Activated gamma-delta T cell treated with Interleukin-2 at 50 U/mL for 16 hours (primary cell): Measurements from ENCODE around the gene TRPC4AP.
"Not testable (repeated sequence)": the region's sequence is repeated elsewhere in the genome, so short reads cannot be mapped to it uniquely, and the experiment has no call there.

Experiments
- DNase-seq: peaks from one replicate; pipeline ENCODE4 v3.0.0-alpha.2; 2020

The TRPC4AP gene

DNA sequence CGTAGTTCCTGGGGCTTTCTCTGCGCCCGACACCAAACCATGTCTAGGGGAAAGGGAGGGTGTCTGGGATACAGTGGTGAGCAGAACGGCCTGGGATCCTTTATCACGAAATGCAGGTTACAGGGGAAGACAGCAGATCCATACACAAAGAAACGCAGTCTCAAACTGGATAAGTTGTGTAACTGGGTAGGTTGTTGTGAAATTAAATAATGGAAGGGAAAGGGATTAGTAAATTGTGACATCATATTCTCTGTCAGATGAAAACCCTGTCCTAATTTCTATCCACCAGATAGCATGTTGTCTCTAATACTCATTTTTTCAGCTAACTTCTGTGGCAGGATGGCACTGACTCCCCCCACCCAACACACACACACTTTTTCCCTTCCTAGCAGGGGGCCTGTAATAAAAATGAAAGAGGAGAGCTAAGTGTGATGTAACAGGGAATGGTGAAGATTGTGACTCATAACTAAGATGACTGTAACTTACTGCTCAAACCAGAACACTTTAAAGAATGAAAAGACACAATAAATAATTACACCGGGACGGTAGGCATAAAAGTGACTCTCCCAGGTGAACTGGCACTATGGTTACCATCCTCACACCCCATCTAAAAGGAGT, 769 bp upstream of the TRPC4AP start:
- DNase-seq, result no peak

DNA sequence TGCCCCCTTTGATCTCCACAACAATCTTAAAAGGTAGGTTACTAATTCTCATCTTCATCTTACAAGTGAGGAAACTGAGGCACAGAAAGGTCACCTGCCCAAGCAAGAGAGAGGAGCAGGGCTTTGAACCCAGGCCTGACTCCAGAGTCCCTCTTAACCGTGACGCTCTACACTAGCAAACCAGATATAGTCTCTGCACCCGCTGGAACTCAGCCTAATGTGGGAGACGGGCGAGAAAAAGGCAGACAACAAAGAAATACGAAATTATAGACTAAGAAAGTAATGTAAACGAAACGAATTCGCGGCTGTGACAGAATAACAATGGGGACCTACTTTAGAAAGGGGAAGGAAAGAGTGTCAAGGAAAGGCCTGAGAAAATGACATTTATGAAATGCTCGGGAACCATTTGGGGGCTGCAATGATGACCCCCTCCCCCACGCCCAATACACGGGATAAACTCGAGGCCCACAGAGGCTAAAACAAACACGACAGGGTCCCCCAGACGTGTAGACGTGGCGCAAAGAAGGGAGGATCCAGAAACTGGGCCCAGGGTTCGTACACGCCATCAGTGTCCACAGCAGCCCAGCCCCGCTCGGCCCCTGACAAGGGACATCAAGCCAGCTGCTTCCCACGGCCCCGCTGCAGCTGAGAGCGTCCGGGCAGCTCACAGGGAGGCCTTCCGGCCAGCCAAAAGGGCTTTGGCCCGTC, 637 bp downstream of the TRPC4AP start:
- no peak for DNase-seq

DNA sequence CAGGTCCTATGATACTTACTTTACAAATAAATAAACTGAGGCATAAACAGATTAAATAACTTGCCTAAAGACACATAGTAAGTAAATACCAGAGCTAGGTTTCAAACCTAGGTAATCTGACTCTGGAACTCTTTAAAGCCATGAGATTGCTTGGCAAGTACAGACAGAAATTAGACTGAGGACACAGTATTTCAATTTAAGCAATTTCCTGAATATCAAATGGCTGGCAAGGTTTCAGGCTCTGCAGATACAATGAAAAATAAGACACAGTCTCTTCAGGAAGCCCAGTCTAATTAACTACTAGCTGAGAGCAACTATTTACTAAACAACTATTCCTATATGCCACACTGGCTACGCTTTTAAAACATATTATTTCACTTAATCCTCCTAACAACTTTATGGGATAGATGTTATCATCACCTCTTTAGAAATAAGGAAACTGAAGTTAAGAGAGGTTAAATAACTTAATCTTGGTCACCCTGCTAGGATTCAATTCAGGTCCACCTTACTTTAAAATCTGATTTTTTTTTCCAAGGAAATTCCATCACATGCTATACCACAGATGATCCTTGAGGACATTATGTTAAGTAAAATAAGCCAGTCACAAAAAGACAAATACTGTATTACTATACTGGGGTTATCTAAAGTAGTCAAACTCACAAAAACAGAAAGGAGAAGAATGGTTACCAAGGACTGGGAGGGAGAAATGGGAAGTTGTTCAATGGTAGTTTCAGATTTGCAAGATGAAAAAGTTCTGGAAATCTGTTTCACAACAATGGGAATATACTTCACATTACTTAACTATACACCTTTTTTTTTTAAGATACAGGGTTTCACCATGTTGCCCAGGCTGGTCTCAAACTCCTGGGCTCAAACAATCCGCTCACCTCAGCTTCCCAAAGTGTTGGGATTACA, 4.1 kb downstream of the TRPC4AP start:
- no peak for DNase-seq

DNA sequence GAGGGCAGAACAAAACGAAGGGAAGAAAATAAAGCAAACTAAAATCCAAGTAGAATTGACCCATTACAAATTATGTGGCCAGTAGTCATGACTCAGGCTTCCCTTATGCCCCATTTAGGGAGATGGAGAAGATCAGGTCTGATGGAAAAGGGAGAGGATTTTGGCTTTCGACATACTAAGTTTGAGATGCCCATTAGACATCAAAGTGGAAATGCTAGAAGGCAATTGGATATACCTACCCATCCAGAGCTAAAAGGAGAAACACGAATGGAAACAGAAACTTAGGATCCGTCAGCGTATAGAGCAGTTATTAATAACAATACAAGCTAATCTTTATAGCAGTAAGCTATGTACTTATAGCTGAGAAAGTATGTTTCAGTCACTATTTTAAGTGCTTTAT, 4.8 kb downstream of the TRPC4AP start:
- no peak for DNase-seq

DNA sequence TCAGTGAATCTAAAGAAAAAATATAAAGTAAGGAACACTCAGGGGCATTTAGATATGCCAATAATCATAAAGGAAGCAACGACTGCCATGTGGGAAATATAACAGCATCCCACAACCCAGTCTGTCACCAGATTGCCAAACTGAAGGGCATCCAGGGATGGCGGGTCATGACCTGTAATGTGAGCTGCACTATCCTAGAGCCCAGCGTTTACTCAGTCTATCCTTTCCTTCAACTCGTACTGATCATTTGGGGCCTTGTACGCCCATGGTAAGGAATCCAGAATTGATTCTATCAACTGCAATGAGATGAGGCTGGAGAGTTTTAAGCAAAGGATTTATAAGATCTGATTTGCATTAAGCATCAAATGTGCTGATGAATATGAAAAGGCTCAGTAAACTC, 5.3 kb downstream of the TRPC4AP start:
- DNase-seq, result no peak

DNA sequence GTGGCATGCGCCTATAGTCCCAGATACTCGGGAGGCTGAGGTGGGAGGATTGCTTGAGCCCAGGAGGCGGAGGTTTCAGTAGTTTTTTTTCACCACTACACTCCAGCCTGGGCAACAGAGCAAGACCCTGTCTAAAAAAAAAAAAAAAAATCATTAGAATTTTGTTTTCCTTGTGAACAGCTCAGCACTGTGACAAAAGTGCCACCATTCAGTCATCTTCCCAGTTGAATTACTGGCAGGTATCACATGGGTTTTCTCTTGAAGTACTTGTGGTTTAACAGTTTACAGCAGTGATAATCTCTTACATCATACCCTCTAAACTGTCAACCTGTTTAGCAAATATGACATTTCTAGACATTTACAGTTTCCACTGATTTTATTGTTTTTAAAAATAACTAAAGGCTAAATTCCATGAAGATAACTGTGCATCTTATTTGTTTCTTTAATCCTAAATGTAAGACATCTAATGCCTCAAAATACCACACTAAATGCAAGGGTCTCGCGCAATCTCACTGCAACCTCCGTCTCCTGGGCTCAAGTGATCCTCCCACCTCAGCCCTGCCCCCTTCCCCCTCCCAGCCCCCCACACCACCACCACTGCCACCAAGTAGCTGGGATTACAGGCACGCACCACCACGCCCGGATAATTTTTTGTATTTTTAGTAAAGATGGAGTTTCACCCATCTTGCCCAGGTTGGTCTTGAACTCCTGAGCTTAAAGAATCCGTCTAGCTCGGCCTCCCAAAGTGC, 7.0 kb downstream of the TRPC4AP start:
- DNase-seq, result no peak

DNA sequence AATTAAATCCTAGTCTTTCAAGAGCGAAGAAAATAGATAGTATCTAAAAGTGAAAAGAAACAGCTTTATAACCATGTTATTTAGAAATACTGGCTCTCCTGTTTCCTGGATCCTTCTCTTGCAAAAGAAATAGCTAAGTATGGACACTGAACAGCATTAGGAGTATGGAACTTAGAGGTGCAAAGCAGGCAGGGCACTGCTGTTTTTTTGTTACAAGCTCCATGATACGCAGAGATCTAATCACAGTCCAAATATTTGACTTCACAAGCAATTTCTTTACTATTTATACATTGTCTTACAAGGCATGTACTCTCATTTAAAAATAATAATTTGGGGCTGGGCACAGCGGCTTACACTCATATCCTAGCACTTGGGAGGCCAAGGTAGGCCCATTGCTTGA, 7.6 kb downstream of the TRPC4AP start:
- no peak for DNase-seq

DNA sequence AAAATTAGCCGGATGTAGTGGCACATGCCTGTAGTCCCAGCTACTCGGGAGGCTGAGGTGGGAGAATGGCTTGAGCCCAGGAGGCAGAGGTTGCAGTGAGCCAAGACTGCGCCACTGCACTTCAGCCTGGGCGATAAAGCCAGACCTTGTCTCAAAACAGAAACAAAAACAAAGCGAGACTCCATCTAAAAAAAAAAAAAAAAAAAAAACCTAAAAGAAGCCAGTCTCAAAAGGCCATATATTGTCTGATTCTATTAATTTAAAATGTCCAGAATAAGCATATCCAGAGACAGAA, 12.3 kb downstream of the TRPC4AP start:
- not testable (repeated sequence) for DNase-seq

DNA sequence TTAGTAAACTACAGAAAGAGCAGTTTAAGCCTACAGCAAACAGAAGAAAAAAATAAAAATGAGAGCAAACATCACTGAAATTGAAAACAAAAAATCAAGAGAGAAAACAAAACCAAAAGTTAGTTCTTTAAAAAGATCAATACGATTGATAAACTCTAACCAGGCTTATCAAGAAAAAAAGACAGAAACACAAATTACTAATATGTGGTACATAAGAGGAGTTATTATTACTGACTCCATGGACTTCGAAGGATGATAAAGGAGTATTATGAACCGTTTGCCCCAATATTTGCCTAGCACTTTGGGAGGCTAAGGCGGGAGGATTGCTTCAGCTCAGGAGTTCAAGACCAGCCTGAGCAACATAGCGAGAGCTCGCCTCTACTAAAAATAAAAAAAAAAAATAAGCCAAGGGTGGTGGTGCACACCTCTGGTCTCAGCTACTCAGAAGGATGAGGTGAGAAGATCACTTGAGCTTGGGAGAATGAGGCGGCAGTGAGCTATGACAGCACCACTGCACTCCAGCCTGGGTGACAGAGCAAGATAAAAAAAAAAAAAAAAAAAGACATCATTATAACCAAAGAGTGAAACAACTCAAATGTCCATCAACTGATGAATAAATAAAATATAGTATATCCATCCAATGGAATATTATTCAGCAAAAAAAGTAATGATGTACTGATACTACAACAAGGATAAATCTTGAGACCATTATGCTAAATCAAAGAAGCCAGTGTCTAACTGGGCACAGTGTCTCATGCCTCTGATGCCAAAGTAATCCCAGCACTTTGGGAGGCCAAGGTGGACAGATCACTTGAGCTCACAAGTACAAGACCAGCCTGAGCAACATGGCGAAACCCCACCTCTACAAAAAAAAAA, 12.9 kb downstream of the TRPC4AP start:
- DNase-seq, result no peak

DNA sequence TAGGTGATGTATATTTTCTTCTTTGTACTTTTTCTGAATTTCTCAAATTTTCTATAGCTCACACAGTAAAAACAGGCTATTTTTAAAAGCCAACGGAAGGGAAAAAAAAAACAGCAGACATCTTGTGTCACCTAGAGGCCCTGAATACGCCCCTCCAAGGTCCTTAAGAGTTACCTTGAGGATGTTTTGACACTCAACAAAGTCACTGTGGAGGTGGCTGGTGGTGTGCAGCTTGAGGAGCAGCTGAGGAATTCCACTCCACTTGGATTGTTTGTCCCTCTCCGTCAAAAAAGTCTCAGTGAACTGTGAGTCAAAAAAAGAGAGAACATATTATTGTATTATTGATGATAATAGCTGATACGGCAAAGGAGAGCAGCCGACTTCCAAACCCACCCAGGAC, 14.7 kb downstream of the TRPC4AP start:
- DNase-seq, result no peak

DNA sequence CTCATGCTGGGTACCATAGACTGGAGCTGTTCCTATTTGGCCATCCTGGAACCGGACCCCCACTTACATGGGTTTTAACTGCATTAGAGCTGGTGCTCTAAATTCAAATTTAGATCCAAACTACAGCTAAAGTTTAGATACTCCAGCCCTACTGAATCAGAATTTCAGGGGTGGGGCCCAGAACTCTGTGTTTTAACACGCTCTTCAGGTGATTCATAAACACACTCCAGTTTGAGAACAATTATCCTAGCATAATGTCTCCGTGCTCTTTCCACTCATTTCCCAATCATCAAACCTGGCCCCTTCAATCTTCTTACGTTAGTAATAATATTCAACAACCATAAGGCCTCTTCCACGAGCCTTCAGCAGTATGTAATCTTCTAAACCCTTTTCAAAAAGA, 15.3 kb downstream of the TRPC4AP start:
- no peak for DNase-seq

DNA sequence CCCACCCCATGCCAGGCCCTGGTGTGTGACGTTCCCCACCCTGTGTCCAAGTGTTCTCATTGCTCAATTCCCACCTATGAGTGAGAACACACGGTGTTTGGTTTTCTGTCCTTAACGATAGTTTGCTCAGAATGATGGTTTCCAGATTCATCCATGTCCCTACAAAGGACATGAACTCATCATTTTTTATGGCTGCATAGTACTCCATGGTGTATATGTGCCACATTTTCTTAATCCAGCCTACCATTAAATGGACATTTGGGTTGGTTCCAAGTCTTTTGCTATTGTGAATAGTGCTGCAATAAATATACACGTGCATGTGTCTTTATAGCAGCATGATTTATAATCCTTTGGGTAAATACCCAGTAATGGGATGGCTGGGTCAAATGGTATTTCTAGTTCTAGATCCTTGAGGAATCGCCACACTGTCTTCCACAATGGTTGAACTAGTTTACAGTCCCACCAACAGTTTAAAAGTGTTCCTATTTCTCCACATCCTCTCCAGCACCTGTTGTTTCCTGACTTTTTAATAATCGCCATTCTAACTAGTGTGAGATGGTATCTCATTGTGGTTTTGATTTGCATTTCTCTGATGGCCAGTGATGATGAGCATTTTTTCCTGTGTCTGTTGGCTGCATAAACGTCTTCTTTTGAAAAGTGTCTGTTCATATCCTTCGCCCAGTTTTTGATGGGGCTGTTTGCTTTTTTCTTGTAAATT, 21.0 kb downstream of the TRPC4AP start:
- DNase-seq, result not testable (repeated sequence)

DNA sequence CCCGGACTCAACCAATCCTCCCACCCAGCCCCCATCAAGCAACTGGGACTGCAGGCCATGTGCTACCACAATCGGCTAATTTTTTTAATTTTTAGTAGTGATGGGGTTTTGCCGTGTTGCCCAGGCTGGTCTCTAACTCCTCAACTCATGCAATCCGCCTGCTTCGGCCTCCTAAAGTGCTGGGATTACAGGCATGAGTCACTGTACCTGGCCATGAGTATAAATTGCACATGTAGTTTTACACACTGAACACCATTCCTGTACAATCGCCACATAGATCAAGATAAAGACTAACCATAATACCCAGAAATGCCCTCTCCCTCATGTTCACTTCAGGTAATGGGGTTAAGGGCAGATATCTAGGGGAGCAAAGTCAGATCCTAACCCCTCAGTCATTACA, 26.4 kb downstream of the TRPC4AP start:
- no peak for DNase-seq

DNA sequence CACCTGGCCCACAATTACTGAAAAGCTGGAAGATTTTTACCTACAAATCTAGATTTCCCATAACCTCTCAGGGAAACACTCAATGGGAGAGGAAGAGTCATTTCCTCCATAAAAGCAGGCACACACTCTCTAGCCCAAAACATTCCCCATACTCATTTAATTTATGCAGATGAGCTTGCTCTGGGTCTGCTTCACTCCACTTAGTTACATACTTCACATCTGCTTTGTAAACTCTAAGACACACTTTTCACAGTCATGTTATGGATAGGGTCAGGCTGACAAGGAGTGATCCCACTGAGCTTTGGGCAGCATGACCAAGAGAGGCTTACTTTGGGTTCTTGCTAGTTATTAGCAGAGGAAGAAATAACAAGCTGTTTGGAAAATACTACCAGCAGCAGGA, 27.4 kb downstream of the TRPC4AP start:
- DNase-seq, result no peak

DNA sequence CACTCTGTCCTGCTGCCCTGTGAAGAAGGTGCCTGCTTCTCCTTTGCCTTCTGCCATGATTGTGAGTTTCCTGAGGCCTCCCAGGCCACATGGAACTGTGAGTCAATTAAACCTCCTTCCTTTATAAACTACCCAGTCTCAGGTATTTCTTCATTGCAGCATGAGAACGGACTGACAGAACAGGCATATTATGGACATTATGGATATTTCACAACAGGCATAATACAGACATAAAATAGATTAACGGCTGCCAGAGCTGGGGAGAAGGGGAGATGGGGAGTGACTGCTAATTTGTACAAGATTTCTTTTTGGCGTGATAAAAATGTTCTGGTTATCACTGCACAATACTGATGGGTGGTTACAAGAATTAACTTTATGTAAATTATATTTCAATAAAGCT, 29.4 kb downstream of the TRPC4AP start:
- no peak for DNase-seq

DNA sequence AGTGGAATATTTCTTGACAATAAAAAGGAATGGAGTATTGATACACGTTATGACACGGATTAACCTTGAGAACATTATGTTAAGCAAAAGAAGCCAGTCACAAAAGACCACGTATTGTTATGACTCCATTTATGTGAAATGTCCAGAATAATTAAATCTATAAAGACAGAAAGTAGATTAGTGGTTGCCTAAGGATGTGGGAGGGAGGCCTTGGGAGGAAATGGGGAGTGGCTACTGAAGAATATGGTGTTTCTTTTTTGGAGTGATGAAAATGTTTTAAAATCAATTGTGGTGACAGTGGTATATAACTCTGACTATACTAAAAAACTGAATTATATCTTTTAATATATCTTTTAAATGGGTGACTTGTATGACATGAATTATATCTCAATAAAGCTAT, 30.1 kb downstream of the TRPC4AP start:
- no peak for DNase-seq

DNA sequence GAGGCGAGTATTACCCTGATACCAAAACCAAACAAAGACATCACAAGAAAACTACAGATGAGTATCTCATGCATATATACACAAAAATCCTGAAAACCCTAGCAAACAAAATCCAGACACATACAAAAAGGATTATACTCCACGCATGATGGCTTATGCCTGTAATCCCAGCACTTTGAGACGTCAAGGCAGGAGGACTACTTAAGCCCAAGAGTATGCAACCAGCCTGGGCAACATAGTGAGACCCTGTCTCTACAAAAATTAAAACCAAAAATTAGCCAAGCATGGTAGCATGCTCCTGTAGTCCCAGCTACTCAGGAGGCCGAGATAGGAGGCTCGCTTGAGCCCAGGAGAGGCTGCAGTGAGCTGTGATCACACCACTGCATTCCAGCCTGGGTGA, 32.4 kb downstream of the TRPC4AP start:
- DNase-seq, result no peak

DNA sequence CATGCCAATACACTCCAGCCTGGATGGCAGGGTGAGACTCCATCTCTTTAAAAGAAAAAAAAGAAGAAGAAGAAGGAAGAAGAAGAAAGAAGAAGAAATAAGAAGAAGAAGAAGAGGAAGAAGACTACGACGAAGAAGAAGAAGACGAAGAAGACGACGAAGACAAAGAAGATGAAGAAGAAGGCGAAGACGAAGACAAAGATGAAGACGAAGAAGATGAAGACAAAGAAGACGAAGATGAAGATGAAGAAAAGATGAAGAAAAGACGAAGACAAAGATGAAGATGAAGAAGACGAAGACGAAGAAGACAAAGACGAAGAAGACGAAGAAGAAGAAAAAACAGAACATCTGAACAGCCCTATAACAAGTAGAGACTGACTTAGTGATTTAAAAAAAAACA, 33.0 kb downstream of the TRPC4AP start:
- no peak for DNase-seq

DNA sequence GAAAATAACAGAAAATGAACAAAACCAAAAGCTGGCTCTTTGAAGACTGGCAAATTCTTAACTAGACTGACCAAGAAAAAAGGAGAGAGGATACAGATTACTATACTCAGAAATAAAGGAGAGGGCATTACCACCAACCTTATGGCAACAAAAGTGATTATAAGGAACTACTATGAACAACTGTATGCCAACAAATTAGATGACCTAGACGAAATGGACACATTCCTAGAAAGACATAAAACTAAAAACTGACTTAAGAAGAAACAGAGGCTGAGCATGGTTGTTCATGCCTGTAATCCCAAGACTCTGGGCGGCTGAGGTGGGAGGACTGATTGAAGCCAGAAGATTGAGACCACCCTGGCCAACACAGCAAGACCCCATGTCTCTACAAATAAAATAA, 33.5 kb downstream of the TRPC4AP start:
- DNase-seq, result no peak

DNA sequence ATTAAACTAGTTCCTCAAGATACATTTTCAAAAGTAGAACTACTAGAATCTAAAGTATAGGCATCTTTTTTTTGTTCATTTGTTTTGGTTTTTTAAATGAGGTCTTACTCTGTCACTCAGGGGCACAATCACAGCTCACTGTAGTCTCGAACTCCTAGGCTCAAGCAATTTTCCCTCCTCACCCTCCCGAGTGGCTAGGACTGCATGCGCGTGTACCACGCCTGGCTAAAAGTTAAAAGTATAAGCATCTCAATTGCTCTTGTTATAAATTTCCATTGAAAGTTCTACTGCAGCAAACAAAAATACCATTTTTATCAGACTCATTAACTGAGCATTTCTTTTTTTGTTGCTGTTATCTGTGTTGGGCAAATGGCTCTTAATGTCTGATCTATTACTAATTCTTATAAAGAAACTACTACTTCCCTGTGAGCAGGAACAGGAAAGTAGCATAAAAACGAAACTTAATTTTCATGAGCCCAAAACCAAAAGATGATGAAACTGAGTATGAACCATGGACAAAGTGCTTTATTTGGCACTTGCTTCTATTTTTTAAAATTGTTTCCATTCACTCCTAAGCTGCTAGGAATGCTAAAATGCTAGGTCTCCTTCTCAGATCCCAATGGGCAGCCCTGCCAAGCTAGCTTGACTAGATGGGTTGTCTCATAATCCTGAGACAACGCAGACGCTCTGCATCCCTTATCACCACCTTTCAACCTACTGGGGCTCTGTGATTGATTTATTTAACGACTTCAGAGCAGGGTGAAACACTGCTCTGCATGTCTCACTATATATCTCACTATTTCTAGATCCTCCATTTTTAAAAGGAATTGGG, 36.9 kb downstream of the TRPC4AP start:
- no peak for DNase-seq

DNA sequence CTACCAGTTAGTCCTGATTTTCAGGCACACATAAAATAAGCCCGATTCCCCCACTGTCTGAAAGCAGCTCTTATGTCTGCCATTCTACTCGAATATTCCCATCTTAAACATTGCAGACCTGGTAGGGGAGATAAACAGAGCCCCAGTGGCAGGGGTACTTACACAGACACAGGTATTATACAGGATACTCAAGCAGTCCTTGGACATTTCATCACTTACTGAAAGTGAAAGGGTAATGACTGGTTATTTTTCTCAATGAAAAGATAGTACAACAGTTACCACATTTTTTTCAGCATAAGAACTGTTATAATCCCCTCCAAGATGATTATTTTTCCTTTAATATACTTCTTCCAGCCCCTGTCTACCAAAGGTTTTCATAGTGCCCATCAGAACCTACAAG, 37.8 kb downstream of the TRPC4AP start:
- no peak for DNase-seq
